ENCODE results near the gene DISP2. TPM values are rescaled to one million over a fixed set of nuclear protein-coding genes. Genes with fewer than 3 reads are reported as not detected.

Gene DISP2
- total RNA-seq, 2 experiments from 2014 or later, result 1.5 to 2.0 TPM

GRCh38 chr15:40322531-40323238 lies 35.3 kb upstream of the DISP2 start:
- Mint-ChIP-seq H3K27ac (no peak overlapping the region), H3K4me1 (peaks cover 29% of the 10 kb centered on the region), H3K4me3 (peak overlapping the region; percentile 81), H3K27me3 (peaks cover 20% of the 10 kb centered on the region), H3K36me3 (peaks cover 7% of the 10 kb centered on the region), H3K9me3 (no peaks in the 10 kb centered on the region)
- POLR2A ChIA-PET, result interaction anchor here (0.5 to 4.4 kb wide), 9 partner anchors 11 to 511 kb away, joined by 3 to 38 read pairs (median 3); partner anchors contain the start of genes BAHD1 and PLCB2
- DNase-seq, result no peak
- no peak for ATAC-seq (ENCODE audit: low read depth)

- peak; percentile 93 for DNase-seq
- peak within 1 kb of the TSS; percentile 81 for H3K4me3 Mint-ChIP-seq
- H3K27me3 Mint-ChIP-seq, result peaks cover 15% of the 10 kb centered on the region
- no peak within 1 kb of the TSS for H3K27ac Mint-ChIP-seq
- no peaks in the 10 kb centered on the region for H3K9me3 Mint-ChIP-seq
- ATAC-seq (ENCODE audit: low read depth), result peak; percentile 96
- peaks cover 7% of the 10 kb centered on the region for H3K36me3 Mint-ChIP-seq
- H3K4me1 Mint-ChIP-seq, result peaks cover 29% of the 10 kb centered on the region
- POLR2A ChIA-PET, result interaction anchor here (0.6 to 4.4 kb wide), 7 partner anchors 11 to 246 kb away, joined by 3 to 38 read pairs (median 4); partner anchors contain the start of genes BAHD1 and PLCB2
Measured at GRCh38 chr15:40323239-40323952, 34.6 kb upstream of the DISP2 start, which contains the start of gene INAFM2. Gene INAFM2 (plus strand): TSS chr15:40323692. CDS start chr15:40324056, 364 bp downstream.

- Mint-ChIP-seq H3K4me3 (peak overlapping the region; percentile 74), H3K36me3 (peaks cover 7% of the 10 kb centered on the region), H3K27me3 (peaks cover 14% of the 10 kb centered on the region), H3K9me3 (no peaks in the 10 kb centered on the region), H3K27ac (no peak overlapping the region), H3K4me1 (peaks cover 33% of the 10 kb centered on the region)
- ATAC-seq (ENCODE audit: low read depth) (no peak), DNase-seq (no peak)
- POLR2A ChIA-PET, result interaction anchor here (0.6 to 4.4 kb wide), 4 partner anchors 10 to 17 kb away, joined by 3 to 38 read pairs (median 8); partner anchors contain the start of gene PLCB2
Measured at GRCh38 chr15:40323953-40324937, 33.8 kb upstream of the DISP2 start.

- no peak for ATAC-seq (ENCODE audit: low read depth)
- Mint-ChIP-seq H3K36me3 (peaks cover 7% of the 10 kb centered on the region), H3K4me3 (peak overlapping the region; percentile 74), H3K9me3 (no peaks in the 10 kb centered on the region), H3K27me3 (peaks cover 7% of the 10 kb centered on the region), H3K27ac (no peak overlapping the region), H3K4me1 (peaks cover 33% of the 10 kb centered on the region)
- DNase-seq, result no peak
- POLR2A ChIA-PET, result interaction anchor here (0.6 to 2.2 kb wide), 5 partner anchors 9 to 118 kb away, joined by 3 to 10 read pairs (median 3); partner anchors contain the start of gene PLCB2
Measured at GRCh38 chr15:40325188-40325587, 32.8 kb upstream of the DISP2 start.

- ATAC-seq (ENCODE audit: low read depth), result no peak
- DNase-seq, result no peak
- H3K4me1 Mint-ChIP-seq, result peaks cover 33% of the 10 kb centered on the region
- no peaks in the 10 kb centered on the region for H3K9me3 Mint-ChIP-seq
- H3K27ac Mint-ChIP-seq, result no peak overlapping the region
- H3K4me3 Mint-ChIP-seq, result no peak overlapping the region
- POLR2A ChIA-PET, result interaction anchor here (0.7 to 2.2 kb wide), 4 partner anchors 11 to 118 kb away, joined by 3 to 10 read pairs (median 4); partner anchors contain the start of gene PLCB2
- H3K36me3 Mint-ChIP-seq, result peaks cover 7% of the 10 kb centered on the region
- peaks cover 7% of the 10 kb centered on the region for H3K27me3 Mint-ChIP-seq
Measured at GRCh38 chr15:40325700-40326099, 32.3 kb upstream of the DISP2 start.

- Mint-ChIP-seq H3K27me3 (peaks cover 4% of the 10 kb centered on the region), H3K4me1 (peaks cover 24% of the 10 kb centered on the region), H3K4me3 (no peak overlapping the region), H3K27ac (peak overlapping the region; percentile 7), H3K9me3 (no peaks in the 10 kb centered on the region), H3K36me3 (peaks cover 7% of the 10 kb centered on the region)
- POLR2A ChIA-PET, result interaction anchor here (0.5 to 1.2 kb wide), 2 partner anchors 8 to 71 kb away, joined by 3 read pairs; no protein-coding TSS in a partner anchor
- DNase-seq, result no peak
- ATAC-seq (ENCODE audit: low read depth), result no peak
Measured at GRCh38 chr15:40327457-40327856, 30.6 kb upstream of the DISP2 start.

GRCh38 chr15:40328176-40328575 lies 29.8 kb upstream of the DISP2 start:
- H3K27me3 Mint-ChIP-seq, result peaks cover 4% of the 10 kb centered on the region
- H3K9me3 Mint-ChIP-seq, result no peaks in the 10 kb centered on the region
- ATAC-seq (ENCODE audit: low read depth), result no peak
- DNase-seq, result no peak
- H3K4me1 Mint-ChIP-seq, result peaks cover 24% of the 10 kb centered on the region
- no peak overlapping the region for H3K4me3 Mint-ChIP-seq
- H3K27ac Mint-ChIP-seq, result no peak overlapping the region
- peaks cover 7% of the 10 kb centered on the region for H3K36me3 Mint-ChIP-seq
- POLR2A ChIA-PET, result interaction anchor here (1.1 kb wide), 1 partner anchor 78 kb away, joined by 3 read pairs; no protein-coding TSS in a partner anchor

- Mint-ChIP-seq H3K9me3 (no peaks in the 10 kb centered on the region), H3K27ac (no peak overlapping the region), H3K36me3 (peaks cover 7% of the 10 kb centered on the region), H3K4me3 (no peak overlapping the region), H3K4me1 (peaks cover 26% of the 10 kb centered on the region), H3K27me3 (peaks cover 4% of the 10 kb centered on the region)
- DNase-seq (no peak), ATAC-seq (ENCODE audit: low read depth) (no peak)
- POLR2A ChIA-PET, result interaction anchor here (0.8 to 1.1 kb wide), 3 partner anchors 9 to 78 kb away, joined by 3 read pairs; no protein-coding TSS in a partner anchor
Measured at GRCh38 chr15:40328751-40329150, 29.3 kb upstream of the DISP2 start.

GRCh38 chr15:40329804-40330203 lies 28.2 kb upstream of the DISP2 start:
- H3K4me3 Mint-ChIP-seq, result no peak overlapping the region
- DNase-seq, result no peak
- H3K27ac Mint-ChIP-seq, result no peak overlapping the region
- H3K9me3 Mint-ChIP-seq, result no peaks in the 10 kb centered on the region
- H3K4me1 Mint-ChIP-seq, result peaks cover 33% of the 10 kb centered on the region
- H3K27me3 Mint-ChIP-seq, result peaks cover 4% of the 10 kb centered on the region
- ATAC-seq (ENCODE audit: low read depth), result no peak
- POLR2A ChIA-PET, result no interaction called here
- H3K36me3 Mint-ChIP-seq, result peaks cover 7% of the 10 kb centered on the region

- no peak overlapping the region for H3K27ac Mint-ChIP-seq
- no peaks in the 10 kb centered on the region for H3K27me3 Mint-ChIP-seq
- ATAC-seq (ENCODE audit: low read depth) (no peak), DNase-seq (no peak)
- peaks cover 28% of the 10 kb centered on the region for H3K4me1 Mint-ChIP-seq
- H3K36me3 Mint-ChIP-seq, result peaks cover 7% of the 10 kb centered on the region
- no peak overlapping the region for H3K4me3 Mint-ChIP-seq
- POLR2A ChIA-PET, result no interaction called here
- no peaks in the 10 kb centered on the region for H3K9me3 Mint-ChIP-seq
Measured at GRCh38 chr15:40330368-40330836, 27.6 kb upstream of the DISP2 start.

- POLR2A ChIA-PET, result no interaction called here
- no peaks in the 10 kb centered on the region for H3K27me3 Mint-ChIP-seq
- ATAC-seq (ENCODE audit: low read depth), result no peak
- no peak for DNase-seq
- peaks cover 23% of the 10 kb centered on the region for H3K4me1 Mint-ChIP-seq
- H3K36me3 Mint-ChIP-seq, result peaks cover 3% of the 10 kb centered on the region
- no peak overlapping the region for H3K27ac Mint-ChIP-seq
- no peak overlapping the region for H3K4me3 Mint-ChIP-seq
- no peaks in the 10 kb centered on the region for H3K9me3 Mint-ChIP-seq
Measured at GRCh38 chr15:40331026-40331425, 27.0 kb upstream of the DISP2 start.

GRCh38 chr15:40331637-40332036 lies 26.4 kb upstream of the DISP2 start:
- POLR2A ChIA-PET, result no interaction called here
- Mint-ChIP-seq H3K27ac (no peak overlapping the region), H3K9me3 (no peaks in the 10 kb centered on the region), H3K4me3 (no peak overlapping the region), H3K4me1 (peaks cover 22% of the 10 kb centered on the region), H3K27me3 (no peaks in the 10 kb centered on the region), H3K36me3 (peaks cover 1% of the 10 kb centered on the region)
- ATAC-seq (ENCODE audit: low read depth) (no peak), DNase-seq (no peak)

Data from activated naive CD8-positive, alpha-beta T cell treated with anti-CD3 and anti-CD28 coated beads, Interleukin-2, amount 10 ng/mL, durations not matched to agents 7 days and 5 days (primary cell).